OCI-LY1 (cell line): ENCODE results near the gene RASA3.
A peak's percentile ranks its signal among the peaks of the same experiment; 100 is the strongest.

Source experiments
- CTCF ChIP-seq: fragments of 200-600 bp; sonication (generic), shearing (Covaris generic); IDR thresholded peaks from 2 replicates; pipeline ENCODE4 v1.5.1; 2017; ENCODE audit warnings: mild to moderate bottlenecking, antibody characterized with exemption, low read length, moderate library complexity, mixed read lengths
- EZH2 ChIP-seq: fragments of 200-600 bp; sonication (generic), shearing (Covaris generic); IDR thresholded peaks from 2 replicates; pipeline ENCODE4 v1.8.0; 2017; ENCODE audit warnings: borderline replicate concordance, mixed run types, mild to moderate bottlenecking, antibody characterized with exemption, low read length, moderate library complexity, mixed read lengths

DNA sequence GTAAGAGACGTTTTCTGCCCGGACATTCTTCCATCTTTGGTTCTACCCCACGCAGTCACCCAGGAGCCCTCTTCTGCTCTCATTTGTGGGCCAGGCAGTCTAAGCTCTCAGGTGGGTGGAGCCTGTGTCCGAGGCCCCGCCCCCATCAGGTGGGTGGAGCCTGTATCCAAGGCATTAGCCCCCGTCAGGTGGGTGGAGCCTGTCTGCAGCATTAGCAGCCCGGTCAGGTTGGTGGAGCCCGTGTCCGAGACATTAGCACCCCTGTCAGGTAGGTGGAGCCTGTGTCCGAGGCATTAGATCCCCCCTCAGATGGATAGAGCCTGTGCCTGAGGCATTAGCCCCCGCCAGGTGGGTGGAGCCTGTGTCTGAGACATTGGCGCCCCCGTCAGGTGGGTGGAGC lies 113.1 kb downstream of the RASA3 start:
- TF ChIP-seq CTCF (0 out of 2 replicates have a peak, but pooled peaks have one; percentile 11), EZH2 (no peak)
